Measurements from ENCODE around the gene ZNF622.

Gene ZNF622

DNA sequence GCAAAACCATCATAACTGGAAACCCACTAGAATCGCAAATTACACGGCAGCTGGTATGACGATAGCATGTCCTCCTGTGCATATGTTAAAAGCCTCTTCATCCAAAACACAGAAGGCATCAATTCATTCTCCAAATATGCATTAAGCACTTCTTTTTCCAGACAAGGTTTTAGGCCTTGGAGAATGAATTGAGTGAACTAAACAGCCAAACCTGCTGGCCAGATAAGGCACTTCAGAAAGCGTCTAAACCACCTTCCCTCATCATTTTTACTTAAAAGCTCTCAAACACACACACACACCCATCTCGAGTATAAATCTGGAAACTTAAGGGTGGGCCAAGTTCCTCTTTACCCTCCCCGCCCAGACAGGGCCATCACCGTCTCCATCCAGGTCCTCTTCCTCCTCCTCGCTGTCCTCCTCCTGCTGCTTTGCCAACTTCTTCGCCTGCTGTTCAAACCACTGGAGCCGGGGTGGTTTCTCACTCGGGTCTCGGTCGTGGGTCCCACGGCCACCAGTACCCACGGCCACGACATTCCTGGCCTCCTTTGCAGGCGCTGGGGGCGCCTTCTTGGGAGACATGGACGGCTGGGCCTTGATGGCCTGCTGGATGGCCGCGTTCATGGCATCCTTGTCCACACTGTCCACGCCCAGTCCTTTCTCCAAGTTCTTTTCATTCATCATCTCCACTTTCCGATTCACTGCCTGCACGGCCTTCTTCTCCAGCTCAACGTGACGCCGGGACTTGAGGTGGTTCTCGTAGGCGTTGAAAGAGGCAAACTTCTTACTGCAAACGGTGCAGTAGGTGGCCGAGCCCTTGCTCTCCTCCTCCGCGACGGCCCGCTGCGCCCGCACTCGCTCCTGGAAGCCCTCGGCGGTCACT lies 696 bp downstream of the ZNF622 start:
- H3K4me3 ChIP-seq (ENCODE audit: low read depth, low read length), result peak overlapping the region; percentile 98
- 0 out of 2 replicates have a peak, but pooled peaks have one; percentile 4 for TF ChIP-seq CTCF (IDR thresholded peaks at IDR 0.05; ENCODE audit: control insufficient read depth, extremely low read depth, insufficient read depth)
- no peak for DNase-seq (ENCODE audit: low read depth)

DNA sequence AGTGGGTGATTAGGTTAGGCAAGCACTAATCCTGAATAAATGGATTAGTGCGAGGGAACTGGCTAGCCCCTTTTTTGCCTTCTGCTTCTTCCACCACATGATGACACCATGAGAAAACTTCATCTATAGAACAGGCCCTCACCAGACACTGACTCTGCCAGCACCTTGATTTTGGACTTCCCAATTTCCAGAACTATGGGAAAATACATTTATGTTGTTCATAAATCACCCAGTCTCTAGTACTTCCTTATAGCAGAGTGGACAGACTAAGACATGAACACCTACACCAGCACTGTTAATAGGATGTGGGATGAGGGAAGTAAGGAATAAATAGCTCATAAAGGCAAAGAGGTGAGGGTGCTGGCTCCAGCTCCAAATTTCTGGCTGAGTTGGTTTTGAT lies 1.4 kb downstream of the ZNF622 start:
- TF ChIP-seq CTCF (IDR thresholded peaks at IDR 0.05; ENCODE audit: control insufficient read depth, extremely low read depth, insufficient read depth), result no peak
- no peak for DNase-seq (ENCODE audit: low read depth)
- peak overlapping the region; percentile 98 for H3K4me3 ChIP-seq (ENCODE audit: low read depth, low read length)

- no peak for TF ChIP-seq CTCF (IDR thresholded peaks at IDR 0.05; ENCODE audit: control insufficient read depth, extremely low read depth, insufficient read depth)
- no peak overlapping the region for H3K4me3 ChIP-seq (ENCODE audit: low read depth, low read length)
- DNase-seq (ENCODE audit: low read depth), result no peak
Measured at GRCh38 chr5:16461782-16462181, 3.8 kb downstream of the ZNF622 start.

DNA sequence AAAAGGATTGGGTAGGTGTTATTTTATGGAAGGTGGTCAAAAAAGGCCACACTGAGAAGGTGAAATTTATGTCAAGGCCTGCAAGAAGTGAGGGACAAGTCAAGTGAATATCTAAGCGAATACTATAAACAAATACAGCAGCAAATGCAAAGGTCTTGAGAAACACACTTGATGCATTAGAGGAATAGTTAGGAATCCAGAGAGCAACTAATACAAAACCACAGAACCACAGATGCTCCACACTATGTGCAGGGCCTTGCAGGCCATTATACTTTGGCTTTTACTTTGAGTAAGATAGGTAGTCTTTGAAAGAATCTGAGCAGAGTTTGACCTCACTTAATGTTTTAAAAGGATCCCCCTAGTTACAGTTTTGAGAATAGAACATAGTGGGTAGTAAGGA lies 4.6 kb downstream of the ZNF622 start:
- no peak for TF ChIP-seq CTCF (IDR thresholded peaks at IDR 0.05; ENCODE audit: control insufficient read depth, extremely low read depth, insufficient read depth)
- H3K4me3 ChIP-seq (ENCODE audit: low read depth, low read length), result no peak overlapping the region
- DNase-seq (ENCODE audit: low read depth), result no peak

DNA sequence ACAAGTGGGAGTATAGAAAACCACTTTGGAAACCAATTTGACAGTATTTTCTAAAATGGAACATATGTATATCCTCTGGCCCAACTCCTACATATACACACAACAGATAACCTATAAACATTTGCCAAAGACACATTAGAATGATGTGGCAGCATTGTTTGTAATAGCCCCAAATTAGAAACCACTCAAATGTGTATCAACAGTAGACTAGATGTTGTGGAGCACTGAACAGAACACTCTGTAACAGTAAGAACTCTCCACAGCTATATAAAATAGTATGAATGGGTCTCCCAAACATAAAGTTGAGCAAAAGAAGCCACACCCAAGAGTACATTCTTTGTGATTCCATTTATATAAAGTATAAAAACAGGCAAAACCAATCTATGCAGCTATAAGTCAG lies 6.1 kb downstream of the ZNF622 start:
- DNase-seq (ENCODE audit: low read depth), result no peak
- H3K4me3 ChIP-seq (ENCODE audit: low read depth, low read length), result no peak overlapping the region
- no peak for TF ChIP-seq CTCF (IDR thresholded peaks at IDR 0.05; ENCODE audit: control insufficient read depth, extremely low read depth, insufficient read depth)

GRCh38 chr5:16457853-16458252 lies 7.7 kb downstream of the ZNF622 start:
- no peak for TF ChIP-seq CTCF (IDR thresholded peaks at IDR 0.05; ENCODE audit: control insufficient read depth, extremely low read depth, insufficient read depth)
- DNase-seq (ENCODE audit: low read depth), result no peak
- no peak overlapping the region for H3K4me3 ChIP-seq (ENCODE audit: low read depth, low read length)

DNA sequence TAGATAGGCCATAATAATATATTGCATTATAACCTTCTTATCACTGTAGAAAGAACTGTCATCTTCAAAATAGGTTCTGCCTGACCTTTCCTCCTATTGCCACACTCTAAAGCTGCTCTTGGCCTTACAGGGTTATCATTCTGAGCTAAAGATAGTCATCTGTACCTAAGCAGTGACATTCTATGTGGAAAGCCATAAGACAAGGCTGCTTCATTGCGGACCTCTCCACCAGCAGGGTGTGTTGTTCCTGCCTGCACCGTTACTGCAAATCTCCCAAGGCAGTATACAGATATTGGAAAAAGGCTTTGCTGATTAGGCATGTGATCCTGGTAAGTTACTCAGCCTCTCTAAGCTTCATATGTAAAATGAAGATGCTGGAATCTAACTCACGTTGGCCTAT lies 8.1 kb downstream of the ZNF622 start:
- no peak for DNase-seq (ENCODE audit: low read depth)
- H3K4me3 ChIP-seq (ENCODE audit: low read depth, low read length), result no peak overlapping the region
- 0 out of 2 replicates have a peak, but pooled peaks have one; percentile 14 for TF ChIP-seq CTCF (IDR thresholded peaks at IDR 0.05; ENCODE audit: control insufficient read depth, extremely low read depth, insufficient read depth)
